Mesendoderm (in vitro differentiated cells): ENCODE results near the gene GRSF1. TPM values are rescaled to one million over a fixed set of nuclear protein-coding genes. Genes with fewer than 3 reads are reported as not detected.

Source experiments
- DNase-seq: peaks from one replicate; pipeline ENCODE4 v3.0.0; 2013
- H2AK5ac ChIP-seq: 2 replicates; pipeline ENCODE4 v1.6.1; 2013; ENCODE audit warnings: low read length, inconsistent platforms
- H2BK120ac ChIP-seq: 2 replicates; pipeline ENCODE4 v1.6.1; 2013; ENCODE audit warnings: low read depth, mild to moderate bottlenecking, low read length, moderate library complexity, mixed read lengths
- H2BK15ac ChIP-seq: replicated peaks from 2 replicates; pipeline ENCODE4 v1.6.1; 2013; ENCODE audit warnings: low read depth, mild to moderate bottlenecking, moderate library complexity
- H2BK5ac ChIP-seq: 2 replicates; pipeline ENCODE4 v1.6.1; 2013; ENCODE audit warnings: low read length, inconsistent platforms
- H3K18ac ChIP-seq: 2 replicates; pipeline ENCODE4 v1.6.1; 2013; ENCODE audit warnings: mild to moderate bottlenecking, low read length, mixed read lengths
- H3K23ac ChIP-seq: one replicate; pipeline ENCODE4 v1.6.1; 2013; ENCODE audit warnings: low read length
- H3K27ac ChIP-seq: 2 replicates; pipeline ENCODE4 v1.5.1; 2013; ENCODE audit warnings: low read depth, mild to moderate bottlenecking, inconsistent platforms, low read length, moderate library complexity
- H3K27me3 ChIP-seq: 2 replicates; pipeline ENCODE4 v1.6.1; 2013; ENCODE audit warnings: low read length, control low read depth, mild to moderate bottlenecking, inconsistent platforms; ENCODE audit not compliant: insufficient read depth, poor library complexity
- H3K36me3 ChIP-seq: 2 replicates; pipeline ENCODE4 v1.6.1; 2013; ENCODE audit warnings: low read length, inconsistent platforms; ENCODE audit not compliant: control insufficient read depth, insufficient read depth
- H3K4ac ChIP-seq: one replicate; pipeline ENCODE4 v1.6.1; 2013; ENCODE audit warnings: low read depth, mild to moderate bottlenecking, low read length, moderate library complexity
- H3K4me1 ChIP-seq: 2 replicates; pipeline ENCODE4 v1.6.1; 2013; ENCODE audit warnings: low read depth, low read length, inconsistent platforms; ENCODE audit not compliant: control insufficient read depth
- H3K4me2 ChIP-seq: 2 replicates; pipeline ENCODE4 v1.6.1; 2013; ENCODE audit warnings: low read length
- H3K4me3 ChIP-seq: 2 replicates; pipeline ENCODE4 v1.5.1; 2013; ENCODE audit warnings: mild to moderate bottlenecking, low read length
- H3K56ac ChIP-seq: one replicate; pipeline ENCODE4 v1.6.1; 2013; ENCODE audit warnings: low read length
- H3K79me1 ChIP-seq: 2 replicates; pipeline ENCODE4 v1.6.1; 2013; ENCODE audit warnings: low read length, inconsistent platforms
- H3K79me2 ChIP-seq: 2 replicates; pipeline ENCODE4 v1.6.1; 2013; ENCODE audit warnings: mild to moderate bottlenecking, low read length; ENCODE audit not compliant: control insufficient read depth, insufficient read depth
- H3K9ac ChIP-seq: 2 replicates; pipeline ENCODE4 v1.6.1; 2013; ENCODE audit warnings: low read length, inconsistent platforms
- H4K5ac ChIP-seq: one replicate; pipeline ENCODE4 v1.6.1; 2013; ENCODE audit warnings: low read length
- H4K8ac ChIP-seq: one replicate; pipeline ENCODE4 v1.6.1; 2013; ENCODE audit warnings: low read depth, mild to moderate bottlenecking, control low read depth, low read length, moderate library complexity
- WGBS: extraction: QIAGEN DNeasy Blood & Tissue Kit; methylation state at CpG from one replicate; pipeline ENCODE4 v1.1.7; 2013; ENCODE audit warnings: low lambda C conversion rate, missing lambda C conversion rate; ENCODE audit not compliant: insufficient coverage; ENCODE audit errors: extremely low coverage; 5-methylcytosine and 5-hydroxymethylcytosine counted together
- small RNA-seq: library from polyadenylated mRNA; stranded (forward); fragments of <200 nt; extraction: miRNeasy Mini kit (QIAGEN cat#:217004); gene quantifications from one replicate; pipeline ENCODE3, GENCODE V24; 2013; ENCODE audit not compliant: insufficient read depth

Gene GRSF1

GRCh38 chr4:70768301-70768948, 71.3 kb downstream of the GRSF1 start:
- no peaks in the 10 kb centered on the region for H3K79me1 ChIP-seq

More at GRCh38 chr4:70768301-70768948, 71.3 kb downstream of the GRSF1 start:
- no peak overlapping the region for H3K9ac ChIP-seq
- no peak for DNase-seq
- H3K4me3 ChIP-seq, result no peak overlapping the region
- no peak overlapping the region for H2BK120ac ChIP-seq
- WGBS, result no CpG with 5 or more reads among the region's 3 CpGs
- no peak overlapping the region for H2BK15ac ChIP-seq
- no peak overlapping the region for H3K4me2 ChIP-seq
- no peaks in the 10 kb centered on the region for H3K36me3 ChIP-seq
- H3K4ac ChIP-seq, result no peak overlapping the region
- H3K23ac ChIP-seq, result no peak overlapping the region
- H3K27ac ChIP-seq, result no peak overlapping the region
- no peak overlapping the region for H3K56ac ChIP-seq
- H3K4me1 ChIP-seq, result no peaks in the 10 kb centered on the region
- H3K18ac ChIP-seq, result no peak overlapping the region
- no peaks in the 10 kb centered on the region for H3K27me3 ChIP-seq
- H4K5ac ChIP-seq, result no peak overlapping the region
- H2BK5ac ChIP-seq, result no peak overlapping the region
- no peaks in the 10 kb centered on the region for H3K79me2 ChIP-seq
- H2AK5ac ChIP-seq, result no peak overlapping the region
- H4K8ac ChIP-seq, result no peak overlapping the region

Small RNA genes within 50 kb of the gene (small RNA-seq; reads per million reads assigned to genes)
- not detected for gene RF00026
- not detected for gene RNU6-891P
